Measurements from ENCODE around the gene SPATC1L.
"Not testable (repeated sequence)": the region's sequence is repeated elsewhere in the genome, so short reads cannot be mapped to it uniquely, and the experiment has no call there.

SPATC1L gene

DNA sequence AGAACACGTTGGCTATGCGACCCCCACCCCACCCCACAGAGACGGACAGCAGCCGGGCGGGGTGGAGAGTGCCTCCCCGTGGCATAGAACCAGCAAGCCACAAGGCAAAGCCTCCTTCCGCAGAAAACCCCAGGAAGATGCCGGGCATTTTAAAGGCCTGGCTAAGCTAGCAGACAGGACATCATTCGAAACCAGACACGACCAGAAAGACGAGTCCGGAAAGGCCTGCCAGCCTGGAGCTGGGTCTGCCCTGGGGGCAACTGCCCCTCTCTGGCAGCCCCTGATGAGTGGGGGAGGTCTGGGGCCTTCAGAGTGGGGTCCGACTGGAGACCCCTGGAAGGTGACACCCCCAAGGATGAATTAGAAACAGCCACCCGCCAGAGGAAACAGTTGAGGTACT lies 37.4 kb downstream of the SPATC1L start:
- no peak for DNase-seq
- Mint-ChIP-seq H3K4me3 (no peak overlapping the region), H3K27me3 (no peaks in the 10 kb centered on the region), H3K27ac (no peak overlapping the region), H3K9me3 (no peaks in the 10 kb centered on the region), H3K4me1 (peaks cover 28% of the 10 kb centered on the region)
- ATAC-seq: no peak

GRCh38 chr21:46145840-46146691 lies 38.2 kb downstream of the SPATC1L start:
- Mint-ChIP-seq H3K27ac (no peak overlapping the region), H3K4me3 (no peak overlapping the region), H3K27me3 (no peaks in the 10 kb centered on the region), H3K4me1 (peaks cover 34% of the 10 kb centered on the region), H3K9me3 (no peaks in the 10 kb centered on the region)
- ATAC-seq (peak; percentile 24), DNase-seq (no peak)

GRCh38 chr21:46145159-46145839 lies 39.0 kb downstream of the SPATC1L start:
- Mint-ChIP-seq H3K4me1 (peaks cover 34% of the 10 kb centered on the region), H3K9me3 (no peaks in the 10 kb centered on the region), H3K27ac (no peak overlapping the region), H3K4me3 (no peak overlapping the region), H3K27me3 (peaks cover 4% of the 10 kb centered on the region)
- DNase-seq (no peak), ATAC-seq (peak; percentile 41)

DNA sequence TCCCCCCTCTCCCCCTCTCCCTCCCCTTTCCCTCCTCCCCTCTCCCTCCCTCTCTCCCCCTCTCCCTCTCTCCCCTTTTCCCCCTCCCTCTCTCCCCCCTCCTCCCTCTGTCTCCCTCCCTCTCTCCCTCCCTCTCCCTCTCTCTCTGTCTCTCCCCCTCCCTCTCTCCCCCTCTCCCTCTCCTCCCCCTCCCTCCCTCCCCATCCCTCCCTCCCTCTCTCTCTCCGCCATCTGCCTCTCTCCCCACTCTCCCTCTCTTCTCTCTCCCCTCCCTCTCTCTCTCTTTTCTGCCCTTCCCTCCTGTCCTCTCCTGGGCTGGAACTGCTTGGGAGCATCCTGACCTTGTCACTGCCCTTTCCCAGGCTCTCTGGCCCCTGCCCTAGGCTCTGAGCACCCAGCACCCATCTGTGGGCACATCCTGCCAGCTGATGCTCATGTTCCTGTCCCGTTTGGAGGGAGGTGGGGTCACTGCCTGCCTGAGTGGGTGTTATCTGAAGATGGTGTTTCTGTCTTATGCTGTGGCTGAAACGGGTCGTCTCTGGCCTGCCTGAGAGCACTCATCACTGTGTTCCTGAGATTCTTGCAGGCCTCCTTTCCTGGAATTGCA lies 39.7 kb downstream of the SPATC1L start:
- H3K4me3 Mint-ChIP-seq: peak overlapping the region; percentile 47 to 67
- no peaks in the 10 kb centered on the region for H3K9me3 Mint-ChIP-seq
- H3K27me3 Mint-ChIP-seq: peaks cover 12% of the 10 kb centered on the region
- DNase-seq (no peak), ATAC-seq (no peak)
- H3K27ac Mint-ChIP-seq: peak overlapping the region in 1 of 2 donors; percentile 88
- peaks cover 34% of the 10 kb centered on the region for H3K4me1 Mint-ChIP-seq

DNA sequence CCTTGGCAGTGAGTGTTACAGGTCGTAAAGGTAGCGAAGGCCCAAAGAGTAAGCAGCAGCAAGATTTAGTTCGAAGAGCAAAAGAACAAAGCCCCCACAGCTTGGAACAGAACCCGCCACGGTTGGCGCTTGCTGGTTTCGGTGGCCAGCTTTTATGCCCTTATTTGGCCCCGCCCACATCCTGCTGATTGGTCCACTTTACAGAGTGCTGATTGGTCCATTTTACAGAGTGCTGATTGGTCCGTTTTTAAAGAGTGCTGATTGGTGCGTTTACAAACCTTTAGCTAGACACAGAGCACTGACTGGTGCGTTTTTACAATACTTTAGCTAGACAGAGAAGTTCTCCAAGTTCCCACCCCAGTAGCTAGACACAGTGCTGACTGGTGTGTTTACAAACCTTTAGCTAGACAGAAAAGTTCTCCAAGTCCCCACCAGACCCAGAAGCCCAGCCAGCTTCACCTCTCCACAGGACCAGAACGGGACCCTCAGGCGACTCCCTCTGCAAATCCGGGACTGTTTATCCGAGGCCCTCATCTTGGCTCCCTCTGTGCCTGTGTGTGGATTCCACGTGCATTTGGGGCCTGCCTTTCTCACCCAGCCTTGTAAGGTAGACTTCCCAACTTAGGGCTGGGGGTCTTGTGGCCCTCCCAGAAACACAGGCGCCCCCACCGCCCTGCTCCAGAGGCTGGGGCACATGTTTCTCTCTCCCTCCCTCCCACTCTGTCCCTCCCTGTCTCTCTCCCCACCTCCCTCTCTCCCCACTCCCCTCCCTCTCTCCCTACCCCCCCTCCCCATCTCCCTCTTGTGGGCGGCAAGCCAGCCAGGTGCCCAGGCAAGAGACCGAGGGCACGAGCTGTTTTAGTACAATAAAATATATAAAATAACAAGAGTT lies 41.4 kb downstream of the SPATC1L start:
- Mint-ChIP-seq H3K27ac (no peak overlapping the region), H3K4me3 (no peak overlapping the region), H3K4me1 (peaks cover 34% of the 10 kb centered on the region), H3K27me3 (peaks cover 19% of the 10 kb centered on the region), H3K9me3 (no peaks in the 10 kb centered on the region)
- ATAC-seq (no peak), DNase-seq (peak in 1 of 2 donors; percentile 38)

GRCh38 chr21:46141767-46142581 lies 42.3 kb downstream of the SPATC1L start:
- H3K9me3 Mint-ChIP-seq: no peaks in the 10 kb centered on the region

GRCh38 chr21:46140352-46141003 lies 43.8 kb downstream of the SPATC1L start:
- not testable (repeated sequence) for H3K4me3 Mint-ChIP-seq, DNase-seq, ATAC-seq, H3K27ac Mint-ChIP-seq, H3K9me3 Mint-ChIP-seq
- Mint-ChIP-seq H3K4me1 (peaks cover 34% of the 10 kb centered on the region), H3K27me3 (peaks cover 22% of the 10 kb centered on the region)

More at GRCh38 chr21:46141767-46142581, 42.3 kb downstream of the SPATC1L start:
- DNase-seq (no peak), ATAC-seq (no peak)
- Mint-ChIP-seq H3K4me1 (peaks cover 34% of the 10 kb centered on the region), H3K27ac (no peak overlapping the region), H3K27me3 (peaks cover 22% of the 10 kb centered on the region), H3K4me3 (no peak overlapping the region)

DNA sequence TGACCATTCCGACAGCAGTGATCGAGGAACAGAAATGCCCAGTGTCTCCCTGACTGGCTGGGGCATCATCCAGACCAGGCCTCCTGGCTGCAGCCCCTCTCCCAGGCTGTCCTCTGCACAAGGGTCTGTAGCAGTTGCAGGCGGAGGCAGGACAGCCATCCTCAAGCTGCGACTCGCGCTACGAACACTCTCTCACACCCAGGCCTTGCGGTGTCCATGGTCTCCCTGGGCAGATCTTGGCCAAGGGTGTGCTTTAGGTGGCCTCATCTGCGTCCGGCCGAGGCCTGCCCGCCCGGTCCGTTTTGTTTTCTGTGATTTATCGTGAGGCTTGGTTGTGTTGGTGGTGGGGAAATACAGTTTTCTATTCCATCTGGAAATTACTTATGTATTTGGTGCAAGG lies 44.6 kb downstream of the SPATC1L start:
- H3K27ac Mint-ChIP-seq: no peak overlapping the region
- no peak overlapping the region for H3K4me3 Mint-ChIP-seq
- peaks cover 22% of the 10 kb centered on the region for H3K27me3 Mint-ChIP-seq
- H3K9me3 Mint-ChIP-seq: no peaks in the 10 kb centered on the region
- DNase-seq: no peak
- ATAC-seq: no peak
- H3K4me1 Mint-ChIP-seq: peaks cover 30% of the 10 kb centered on the region

GRCh38 chr21:46138383-46138970 lies 45.8 kb downstream of the SPATC1L start:
- DNase-seq: no peak
- Mint-ChIP-seq H3K4me3 (no peak overlapping the region), H3K4me1 (peaks cover 18% of the 10 kb centered on the region), H3K27ac (peak overlapping the region; percentile 42 to 46), H3K27me3 (peaks cover 22% of the 10 kb centered on the region), H3K9me3 (no peaks in the 10 kb centered on the region)
- ATAC-seq: no peak

DNA sequence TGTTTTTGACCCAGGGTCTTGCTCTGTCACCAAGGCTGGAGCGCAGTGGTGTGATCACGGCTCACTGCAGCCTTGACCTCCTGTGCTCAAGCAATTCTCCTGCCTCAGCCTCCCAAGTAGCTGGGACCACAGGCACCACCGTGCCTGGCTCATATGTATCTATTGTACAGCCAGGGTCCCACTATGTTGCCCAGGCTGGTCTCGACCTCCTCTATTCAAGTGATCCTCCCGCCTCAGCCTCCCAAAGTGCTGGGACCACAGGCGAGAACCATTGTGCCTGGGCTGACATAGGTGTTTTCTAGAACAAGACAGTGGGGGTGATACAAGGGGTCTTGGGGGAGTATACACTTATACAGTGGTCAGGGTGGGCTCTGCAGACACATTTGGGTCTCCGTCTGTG lies 46.4 kb downstream of the SPATC1L start:
- peaks cover 15% of the 10 kb centered on the region for H3K4me1 Mint-ChIP-seq
- no peaks in the 10 kb centered on the region for H3K9me3 Mint-ChIP-seq
- ATAC-seq (no peak), DNase-seq (no peak)
- H3K27ac Mint-ChIP-seq: peak overlapping the region in 1 of 2 donors; percentile 74
- peaks cover 22% of the 10 kb centered on the region for H3K27me3 Mint-ChIP-seq
- no peak overlapping the region for H3K4me3 Mint-ChIP-seq

GRCh38 chr21:46136739-46137349 lies 47.4 kb downstream of the SPATC1L start:
- Mint-ChIP-seq H3K9me3 (no peaks in the 10 kb centered on the region), H3K4me1 (peaks cover 6% of the 10 kb centered on the region), H3K27ac (peak overlapping the region in 1 of 2 donors; percentile 71), H3K4me3 (no peak overlapping the region), H3K27me3 (peaks cover 22% of the 10 kb centered on the region)
- ATAC-seq (no peak), DNase-seq (no peak)

DNA sequence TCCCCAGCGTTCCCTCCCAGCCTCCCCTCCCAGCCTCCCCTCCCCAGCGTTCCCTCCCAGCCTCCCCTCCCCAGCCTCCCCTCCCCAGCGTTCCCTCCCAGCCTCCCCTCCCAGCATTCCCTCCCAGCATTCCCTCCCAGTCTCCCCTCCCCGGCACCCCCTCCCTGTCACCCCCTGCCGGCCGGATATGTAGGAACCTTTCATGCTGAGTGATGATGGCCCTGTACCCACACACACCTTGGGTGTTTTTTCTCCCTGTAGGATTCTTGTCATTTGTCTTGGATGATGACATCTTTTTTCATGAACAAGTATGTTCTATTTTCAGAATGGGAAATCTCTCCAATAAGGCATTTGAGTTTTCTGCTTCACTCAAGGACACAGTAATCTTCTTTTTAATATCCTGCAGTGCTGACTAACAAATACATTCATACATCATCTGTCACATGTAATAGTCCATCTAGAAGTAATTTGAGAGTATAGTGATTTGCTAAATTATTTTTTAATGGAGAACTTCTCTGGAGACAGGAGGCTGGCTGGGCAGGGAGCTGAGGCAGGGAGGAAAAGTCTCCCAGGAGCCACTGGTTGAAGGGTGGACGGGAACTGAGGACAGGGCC lies 48.4 kb downstream of the SPATC1L start:
- DNase-seq (no peak), ATAC-seq (no peak)
- Mint-ChIP-seq H3K27ac (peak overlapping the region in 1 of 2 donors; percentile 74), H3K9me3 (no peaks in the 10 kb centered on the region), H3K27me3 (peaks cover 22% of the 10 kb centered on the region), H3K4me3 (no peak overlapping the region), H3K4me1 (no peaks in the 10 kb centered on the region)
